ENCODE results near the gene EP400. TPM values are rescaled to one million over a fixed set of nuclear protein-coding genes. Genes with fewer than 3 reads are reported as not detected.

EP400 gene
- total RNA-seq, 1 donor from 2014 or later: 11.9 TPM

DNA sequence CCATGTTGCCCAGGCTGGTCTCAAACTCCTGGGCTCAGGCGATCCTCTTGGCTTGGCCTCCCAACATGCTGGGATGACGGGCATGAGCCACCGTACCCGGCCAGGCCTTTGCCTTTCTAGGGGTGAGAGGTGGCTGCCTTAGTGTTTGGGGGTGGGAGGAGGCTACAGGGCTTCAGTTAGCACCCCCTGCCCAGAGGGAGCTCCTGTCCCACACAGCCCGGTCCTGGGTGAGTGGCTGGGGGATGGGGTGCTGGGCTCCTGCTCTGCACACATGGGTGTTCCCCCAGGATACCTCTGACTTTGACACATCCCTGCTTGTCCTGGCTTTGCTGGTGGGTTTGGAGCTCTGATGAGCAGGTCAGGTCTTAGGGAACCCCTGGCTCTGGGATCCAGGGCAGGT lies 45.4 kb upstream of the EP400 start:
- TF ChIP-seq, protein P1, sequence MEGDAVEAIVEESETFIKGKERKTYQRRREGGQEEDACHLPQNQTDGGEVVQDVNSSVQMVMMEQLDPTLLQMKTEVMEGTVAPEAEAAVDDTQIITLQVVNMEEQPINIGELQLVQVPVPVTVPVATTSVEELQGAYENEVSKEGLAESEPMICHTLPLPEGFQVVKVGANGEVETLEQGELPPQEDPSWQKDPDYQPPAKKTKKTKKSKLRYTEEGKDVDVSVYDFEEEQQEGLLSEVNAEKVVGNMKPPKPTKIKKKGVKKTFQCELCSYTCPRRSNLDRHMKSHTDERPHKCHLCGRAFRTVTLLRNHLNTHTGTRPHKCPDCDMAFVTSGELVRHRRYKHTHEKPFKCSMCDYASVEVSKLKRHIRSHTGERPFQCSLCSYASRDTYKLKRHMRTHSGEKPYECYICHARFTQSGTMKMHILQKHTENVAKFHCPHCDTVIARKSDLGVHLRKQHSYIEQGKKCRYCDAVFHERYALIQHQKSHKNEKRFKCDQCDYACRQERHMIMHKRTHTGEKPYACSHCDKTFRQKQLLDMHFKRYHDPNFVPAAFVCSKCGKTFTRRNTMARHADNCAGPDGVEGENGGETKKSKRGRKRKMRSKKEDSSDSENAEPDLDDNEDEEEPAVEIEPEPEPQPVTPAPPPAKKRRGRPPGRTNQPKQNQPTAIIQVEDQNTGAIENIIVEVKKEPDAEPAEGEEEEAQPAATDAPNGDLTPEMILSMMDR (conservative IDR thresholded peaks at IDR 0.05; ENCODE audit: low read depth, low read length): no peak
- no peak for DNase-seq (ENCODE audit: low read depth)
- H3K4me3 ChIP-seq (ENCODE audit: low read depth, low read length): no peak overlapping the region

DNA sequence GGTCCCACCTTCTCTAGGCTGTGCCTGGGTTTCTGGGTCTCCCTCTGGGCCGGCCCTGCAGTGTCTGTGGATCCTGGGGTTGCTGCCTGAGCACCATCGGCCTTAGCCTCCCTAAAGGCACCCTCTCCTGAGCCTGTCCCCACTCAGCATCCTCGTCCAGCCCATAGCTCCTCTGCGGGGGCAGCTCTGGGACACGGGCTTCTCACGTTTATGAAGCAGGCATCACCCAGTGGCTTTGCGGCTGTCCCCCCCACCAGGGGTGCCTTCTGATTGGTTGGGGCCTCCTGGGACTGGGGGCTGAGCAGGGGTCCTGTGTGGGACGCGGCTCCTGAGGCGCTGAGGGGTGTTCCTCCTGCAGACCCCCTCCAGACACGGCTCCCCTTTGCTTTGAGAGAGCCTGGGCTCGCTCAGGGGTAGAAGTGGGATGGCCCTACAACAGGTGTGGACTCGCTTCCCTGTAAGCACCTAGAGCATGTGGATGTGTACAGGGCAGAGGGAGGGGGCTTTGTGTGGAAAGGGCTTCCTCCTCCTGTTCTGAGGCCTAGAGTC lies 44.6 kb upstream of the EP400 start:
- no peak overlapping the region for H3K4me3 ChIP-seq (ENCODE audit: low read depth, low read length)
- DNase-seq (ENCODE audit: low read depth): no peak
- TF ChIP-seq, protein P1 (conservative IDR thresholded peaks at IDR 0.05; ENCODE audit: low read depth, low read length): no peak

DNA sequence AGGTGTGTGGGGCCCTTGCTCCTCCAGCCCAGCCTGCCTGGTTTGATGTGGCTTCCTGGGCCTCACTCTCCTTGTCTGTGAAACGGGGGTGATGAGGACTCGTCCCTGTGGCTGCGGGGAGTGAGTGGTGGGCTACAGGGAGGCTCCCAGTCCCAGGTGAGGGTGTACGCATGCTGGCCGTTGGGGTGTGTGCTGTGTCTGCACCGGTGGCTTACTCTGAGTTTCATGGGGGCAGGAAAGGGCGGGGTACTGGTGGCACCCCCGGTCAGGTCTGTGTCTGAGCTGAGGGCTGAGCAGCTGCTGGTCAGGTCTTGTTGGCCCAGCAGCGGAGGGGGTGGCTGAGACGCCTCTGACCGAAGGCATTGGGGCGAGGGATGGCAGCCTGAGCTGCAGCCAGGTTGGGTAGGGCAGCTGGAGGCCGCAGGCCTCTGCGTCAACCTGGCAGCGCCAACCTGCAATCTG lies 44.1 kb upstream of the EP400 start:
- TF ChIP-seq, protein P1 (conservative IDR thresholded peaks at IDR 0.05; ENCODE audit: low read depth, low read length): no peak
- H3K4me3 ChIP-seq (ENCODE audit: low read depth, low read length): no peak overlapping the region
- DNase-seq (ENCODE audit: low read depth): no peak

DNA sequence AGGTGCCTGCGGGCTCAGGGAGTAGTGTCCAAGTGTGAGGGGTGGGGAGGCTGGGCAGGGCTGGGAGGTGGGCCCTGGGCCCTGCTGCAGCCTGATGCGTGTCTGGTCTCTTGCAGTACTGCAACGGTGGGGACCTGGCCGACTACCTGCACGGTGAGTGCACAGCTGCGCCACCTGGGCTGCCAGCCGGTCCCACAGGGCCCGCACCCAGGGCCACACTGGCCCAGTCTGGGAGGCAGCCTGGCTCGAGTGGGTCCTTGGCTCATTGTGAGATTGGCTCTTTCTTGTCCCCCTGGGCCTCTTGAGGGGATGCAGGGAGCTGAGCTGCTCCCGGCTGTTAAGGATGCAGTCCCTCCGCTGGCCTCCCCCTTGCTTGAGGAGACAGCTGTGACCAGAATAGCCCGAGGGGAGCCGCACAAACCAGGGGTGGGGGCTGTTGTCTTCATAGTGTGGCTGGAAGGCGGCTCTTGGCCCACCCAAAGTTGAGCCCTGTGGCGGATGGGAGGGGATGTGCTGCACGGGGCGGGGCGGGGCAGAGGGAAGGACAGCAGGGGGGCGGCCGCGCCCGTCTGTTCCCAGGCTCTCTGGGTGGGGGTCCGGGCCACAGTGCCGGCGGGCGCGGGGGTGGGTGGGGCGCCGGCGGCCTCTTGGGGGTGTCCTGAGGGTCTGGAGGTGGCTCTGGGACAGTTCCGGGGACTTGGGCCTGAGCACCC lies 42.2 kb upstream of the EP400 start:
- no peak overlapping the region for H3K4me3 ChIP-seq (ENCODE audit: low read depth, low read length)
- TF ChIP-seq, protein P1 (conservative IDR thresholded peaks at IDR 0.05; ENCODE audit: low read depth, low read length): no peak
- no peak for DNase-seq (ENCODE audit: low read depth)

- H3K4me3 ChIP-seq (ENCODE audit: low read depth, low read length): no peak overlapping the region
- DNase-seq (ENCODE audit: low read depth): no peak
- TF ChIP-seq, protein P1 (conservative IDR thresholded peaks at IDR 0.05; ENCODE audit: low read depth, low read length): no peak
Measured at GRCh38 chr12:131908092-131909080, 41.4 kb upstream of the EP400 start.

DNA sequence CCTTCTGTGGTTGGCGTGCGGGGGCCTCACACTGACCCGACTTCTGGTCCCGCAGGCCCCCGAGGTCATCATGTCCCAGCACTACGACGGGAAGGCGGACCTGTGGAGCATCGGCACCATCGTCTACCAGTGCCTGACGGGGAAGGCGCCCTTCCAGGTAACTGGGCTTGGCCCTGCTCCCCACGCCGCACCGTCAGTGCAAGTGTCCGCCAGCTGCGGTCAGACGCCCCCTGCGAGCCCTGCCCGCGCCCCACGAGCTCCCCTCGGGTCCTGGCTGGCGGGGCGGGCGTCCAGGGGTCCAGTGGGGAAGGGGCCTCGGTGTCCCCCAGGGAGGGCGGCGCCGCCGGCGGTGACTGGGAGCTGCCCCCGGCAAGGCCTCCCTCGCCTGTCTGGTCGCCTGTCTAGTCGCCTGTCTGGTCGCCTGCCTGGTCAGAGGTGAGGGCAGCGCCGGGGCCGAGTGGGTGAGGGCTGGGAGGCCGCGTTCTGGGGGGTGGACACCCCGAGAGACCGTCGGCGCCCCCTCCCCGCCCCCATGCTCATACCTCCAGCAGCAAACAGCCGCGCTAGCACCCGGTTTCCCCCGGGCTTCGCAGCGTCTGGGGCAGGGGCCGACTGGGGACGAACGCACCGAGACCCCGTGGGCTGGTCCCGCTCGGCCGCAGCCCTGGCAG lies 40.5 kb upstream of the EP400 start:
- TF ChIP-seq, protein P1 (conservative IDR thresholded peaks at IDR 0.05; ENCODE audit: low read depth, low read length): no peak
- DNase-seq (ENCODE audit: low read depth): no peak
- no peak overlapping the region for H3K4me3 ChIP-seq (ENCODE audit: low read depth, low read length)
